ENCODE data around the gene CDC6.

Gene CDC6

GRCh38 chr17:40328386-40328766, 40.7 kb downstream of the CDC6 start:
- no peak overlapping the region for H3K9ac ChIP-seq (ENCODE audit: low read depth, low read length)
- H3K9me3 ChIP-seq (ENCODE audit: control insufficient read depth, insufficient read depth, low read length): no peaks in the 10 kb centered on the region
- no peaks in the 10 kb centered on the region for H3K36me3 ChIP-seq (ENCODE audit: insufficient read depth, low read length)
- H3K4me1 ChIP-seq (ENCODE audit: insufficient read depth, low read length): peaks cover 6% of the 10 kb centered on the region; the same call in 1 of the 2 replicates

- H3K9ac ChIP-seq (ENCODE audit: low read depth, low read length): no peak overlapping the region
Measured at GRCh38 chr17:40329839-40330794, 42.4 kb downstream of the CDC6 start.

GRCh38 chr17:40330850-40331470, 43.3 kb downstream of the CDC6 start:
- Histone ChIP-seq H3K4me1 (ENCODE audit: insufficient read depth, low read length) (peaks cover 12% of the 10 kb centered on the region; the same call in 1 of the 2 replicates), H3K9me3 (ENCODE audit: control insufficient read depth, insufficient read depth, low read length) (no peaks in the 10 kb centered on the region), H3K36me3 (ENCODE audit: insufficient read depth, low read length) (no peaks in the 10 kb centered on the region), H3K9ac (ENCODE audit: low read depth, low read length) (no peak overlapping the region)

More at GRCh38 chr17:40329839-40330794, 42.4 kb downstream of the CDC6 start:
- H3K9me3 ChIP-seq (ENCODE audit: control insufficient read depth, insufficient read depth, low read length): no peaks in the 10 kb centered on the region
- H3K4me1 ChIP-seq (ENCODE audit: insufficient read depth, low read length): peaks cover 12% of the 10 kb centered on the region; the same call in 1 of the 2 replicates
- H3K36me3 ChIP-seq (ENCODE audit: insufficient read depth, low read length): no peaks in the 10 kb centered on the region

- peaks cover 12% of the 10 kb centered on the region; the same call in 1 of the 2 replicates for H3K4me1 ChIP-seq (ENCODE audit: insufficient read depth, low read length)
- H3K9ac ChIP-seq (ENCODE audit: low read depth, low read length): no peak overlapping the region
Measured at GRCh38 chr17:40331743-40332641, 44.3 kb downstream of the CDC6 start.

GRCh38 chr17:40333781-40334448, 46.2 kb downstream of the CDC6 start:
- Histone ChIP-seq H3K9me3 (ENCODE audit: control insufficient read depth, insufficient read depth, low read length) (no peaks in the 10 kb centered on the region), H3K9ac (ENCODE audit: low read depth, low read length) (no peak overlapping the region), H3K36me3 (ENCODE audit: insufficient read depth, low read length) (no peaks in the 10 kb centered on the region), H3K4me1 (ENCODE audit: insufficient read depth, low read length) (peaks cover 12% of the 10 kb centered on the region; the same call in 1 of the 2 replicates)

More at GRCh38 chr17:40331743-40332641, 44.3 kb downstream of the CDC6 start:
- Histone ChIP-seq H3K9me3 (ENCODE audit: control insufficient read depth, insufficient read depth, low read length) (no peaks in the 10 kb centered on the region), H3K36me3 (ENCODE audit: insufficient read depth, low read length) (no peaks in the 10 kb centered on the region)

GRCh38 chr17:40335620-40336019, 47.9 kb downstream of the CDC6 start:
- Histone ChIP-seq H3K36me3 (ENCODE audit: insufficient read depth, low read length) (no peaks in the 10 kb centered on the region), H3K4me1 (ENCODE audit: insufficient read depth, low read length) (peaks cover 6% of the 10 kb centered on the region; the same call in 1 of the 2 replicates), H3K9me3 (ENCODE audit: control insufficient read depth, insufficient read depth, low read length) (no peaks in the 10 kb centered on the region), H3K9ac (ENCODE audit: low read depth, low read length) (no peak overlapping the region)

GRCh38 chr17:40337351-40337750, 49.7 kb downstream of the CDC6 start:
- H3K9me3 ChIP-seq (ENCODE audit: control insufficient read depth, insufficient read depth, low read length): no peaks in the 10 kb centered on the region
- H3K4me1 ChIP-seq (ENCODE audit: insufficient read depth, low read length): peaks cover 6% of the 10 kb centered on the region; the same call in 1 of the 2 replicates
- no peak overlapping the region for H3K9ac ChIP-seq (ENCODE audit: low read depth, low read length)
- H3K36me3 ChIP-seq (ENCODE audit: insufficient read depth, low read length): no peaks in the 10 kb centered on the region

GRCh38 chr17:40338058-40338457, 50.4 kb downstream of the CDC6 start:
- no peaks in the 10 kb centered on the region for H3K9me3 ChIP-seq (ENCODE audit: control insufficient read depth, insufficient read depth, low read length)
- H3K4me1 ChIP-seq (ENCODE audit: insufficient read depth, low read length): peaks cover 9% of the 10 kb centered on the region; the same call in 1 of the 2 replicates
- no peaks in the 10 kb centered on the region for H3K36me3 ChIP-seq (ENCODE audit: insufficient read depth, low read length)
- no peak overlapping the region for H3K9ac ChIP-seq (ENCODE audit: low read depth, low read length)

- Histone ChIP-seq H3K36me3 (ENCODE audit: insufficient read depth, low read length) (no peaks in the 10 kb centered on the region), H3K9ac (ENCODE audit: low read depth, low read length) (no peak overlapping the region), H3K9me3 (ENCODE audit: control insufficient read depth, insufficient read depth, low read length) (no peaks in the 10 kb centered on the region), H3K4me1 (ENCODE audit: insufficient read depth, low read length) (peaks cover 18% of the 10 kb centered on the region; the same call in 1 of the 2 replicates)
Measured at GRCh38 chr17:40338941-40339649, 51.4 kb downstream of the CDC6 start.

GRCh38 chr17:40340327-40340726, 52.6 kb downstream of the CDC6 start:
- no peaks in the 10 kb centered on the region for H3K36me3 ChIP-seq (ENCODE audit: insufficient read depth, low read length)
- peaks cover 20% of the 10 kb centered on the region; the same call in 1 of the 2 replicates for H3K4me1 ChIP-seq (ENCODE audit: insufficient read depth, low read length)
- no peak overlapping the region for H3K9ac ChIP-seq (ENCODE audit: low read depth, low read length)
- H3K9me3 ChIP-seq (ENCODE audit: control insufficient read depth, insufficient read depth, low read length): no peaks in the 10 kb centered on the region

GRCh38 chr17:40340880-40341807, 53.5 kb downstream of the CDC6 start:
- H3K9me3 ChIP-seq (ENCODE audit: control insufficient read depth, insufficient read depth, low read length): no peaks in the 10 kb centered on the region
- no peaks in the 10 kb centered on the region for H3K36me3 ChIP-seq (ENCODE audit: insufficient read depth, low read length)
- peak overlapping the region; percentile 59; the same call in 1 of the 2 replicates for H3K9ac ChIP-seq (ENCODE audit: low read depth, low read length)
- peaks cover 25% of the 10 kb centered on the region for H3K4me1 ChIP-seq (ENCODE audit: insufficient read depth, low read length)

GRCh38 chr17:40341808-40342503, 54.3 kb downstream of the CDC6 start:
- H3K36me3 ChIP-seq (ENCODE audit: insufficient read depth, low read length): no peaks in the 10 kb centered on the region
- peaks cover 31% of the 10 kb centered on the region for H3K4me1 ChIP-seq (ENCODE audit: insufficient read depth, low read length)
- peak overlapping the region; percentile 63 for H3K9ac ChIP-seq (ENCODE audit: low read depth, low read length)
- no peaks in the 10 kb centered on the region for H3K9me3 ChIP-seq (ENCODE audit: control insufficient read depth, insufficient read depth, low read length)

Data from ES-I3 (cell line).